Occipital lobe (tissue), 2 donors: Measurements from ENCODE around the gene UBE2Q2. TPM values are rescaled to one million over a fixed set of nuclear protein-coding genes. Genes with fewer than 3 reads are reported as not detected.
"Not testable (repeated sequence)": the region's sequence is repeated elsewhere in the genome, so short reads cannot be mapped to it uniquely, and the experiment has no call there.

Experiments used
- DNase-seq: peaks from one replicate; lab custom pipeline; 2025; lab: John Stamatoyannopoulos, UW
- total RNA-seq: library from RNA; depleted of rRNA; stranded (reverse); fragments of >200 nt; gene quantifications from one replicate; pipeline ENCODE4 v1.2.3, GENCODE V29; 2014

The UBE2Q2 gene
- total RNA-seq, 1 donor from 2014 or later: 78.9 TPM

GRCh38 chr15:75864213-75865059 is 21.2 kb downstream of the UBE2Q2 start:
- no peak for DNase-seq

- not testable (repeated sequence) for DNase-seq
Observed at GRCh38 chr15:75866045-75866444, 22.8 kb downstream of the UBE2Q2 start.

GRCh38 chr15:75866916-75867315 is 23.7 kb downstream of the UBE2Q2 start:
- DNase-seq: no peak

- DNase-seq: no peak
Observed at GRCh38 chr15:75867449-75867848, 24.2 kb downstream of the UBE2Q2 start.

- DNase-seq: no peak
Observed at GRCh38 chr15:75868019-75868418, 24.8 kb downstream of the UBE2Q2 start.

GRCh38 chr15:75869446-75869845 is 26.2 kb downstream of the UBE2Q2 start:
- no peak for DNase-seq

GRCh38 chr15:75871589-75871988 is 28.3 kb downstream of the UBE2Q2 start:
- not testable (repeated sequence) for DNase-seq

GRCh38 chr15:75872403-75872990 is 29.2 kb downstream of the UBE2Q2 start:
- no peak for DNase-seq

- no peak for DNase-seq
Observed at GRCh38 chr15:75884041-75884440, 40.8 kb downstream of the UBE2Q2 start.

- no peak for DNase-seq
Observed at GRCh38 chr15:75887178-75887577, 43.9 kb downstream of the UBE2Q2 start.

- no peak for DNase-seq
Observed at GRCh38 chr15:75891895-75892294, 48.6 kb downstream of the UBE2Q2 start.

GRCh38 chr15:75895731-75896130 is 52.5 kb downstream of the UBE2Q2 start:
- no peak for DNase-seq

GRCh38 chr15:75900577-75900976 is 57.3 kb downstream of the UBE2Q2 start:
- DNase-seq: no peak

- DNase-seq: no peak
Observed at GRCh38 chr15:75902129-75902557, 58.9 kb downstream of the UBE2Q2 start.

GRCh38 chr15:75903331-75904239 is 60.3 kb downstream of the UBE2Q2 start, which contains the start of gene FBXO22:
TSS of gene FBXO22 (plus strand) at chr15:75903878. CDS start at chr15:75903964, 86 bp downstream.
- DNase-seq: peak; percentile 84

GRCh38 chr15:75905231-75905630 is 62.0 kb downstream of the UBE2Q2 start:
- no peak for DNase-seq

GRCh38 chr15:75910355-75910754 is 67.1 kb downstream of the UBE2Q2 start:
- DNase-seq: not testable (repeated sequence)

- DNase-seq: no peak
Observed at GRCh38 chr15:75916978-75917377, 73.7 kb downstream of the UBE2Q2 start.

- DNase-seq: no peak
Observed at GRCh38 chr15:75918135-75918534, 74.9 kb downstream of the UBE2Q2 start.

GRCh38 chr15:75920079-75920478 is 76.8 kb downstream of the UBE2Q2 start:
- DNase-seq: no peak
